CD4-positive, alpha-beta T cell treated with Interleukin-6 at 100 ng/mL for 8 hours (primary cell): ENCODE results near the gene HSDL2.
A peak's percentile ranks its signal among the peaks of the same experiment; 100 is the strongest.
"Not testable (repeated sequence)": the region's sequence is repeated elsewhere in the genome, so short reads cannot be mapped to it uniquely, and the experiment has no call there.

Experiments
- DNase-seq: peaks from one replicate; pipeline ENCODE4 v3.0.0-alpha.2; 2020; ENCODE audit warnings: mixed read lengths, low spot score

HSDL2 gene

GRCh38 chr9:112366591-112366990, 13.3 kb upstream of the HSDL2 start:
- DNase-seq: no peak

GRCh38 chr9:112367465-112367864, 12.4 kb upstream of the HSDL2 start:
- DNase-seq: no peak

GRCh38 chr9:112369817-112370216, 10.1 kb upstream of the HSDL2 start:
- no peak for DNase-seq

GRCh38 chr9:112371060-112371459, 8.8 kb upstream of the HSDL2 start:
- no peak for DNase-seq

- DNase-seq: not testable (repeated sequence)
These were observed 6.2 kb upstream of the HSDL2 start for GRCh38 chr9:112373666-112374065.

GRCh38 chr9:112374232-112374631, 5.7 kb upstream of the HSDL2 start:
- not testable (repeated sequence) for DNase-seq

GRCh38 chr9:112375361-112375760, 4.5 kb upstream of the HSDL2 start:
- no peak for DNase-seq

GRCh38 chr9:112377087-112377486, 2.8 kb upstream of the HSDL2 start:
- DNase-seq: no peak

- DNase-seq: no peak
These were observed 2.1 kb upstream of the HSDL2 start for GRCh38 chr9:112377684-112378327.

GRCh38 chr9:112378328-112379176, 1.4 kb upstream of the HSDL2 start:
- peak; percentile 2 for DNase-seq

- peak; percentile 97 for DNase-seq
These were observed 469 bp upstream of the HSDL2 start for GRCh38 chr9:112379177-112380101.

GRCh38 chr9:112380825-112381221, 915 bp downstream of the HSDL2 start:
- DNase-seq: no peak

- no peak for DNase-seq
These were observed 2.2 kb downstream of the HSDL2 start for GRCh38 chr9:112382066-112382465.

- DNase-seq: no peak
These were observed 2.8 kb downstream of the HSDL2 start for GRCh38 chr9:112382501-112383364.

GRCh38 chr9:112384219-112384618, 4.3 kb downstream of the HSDL2 start:
- DNase-seq: no peak

GRCh38 chr9:112384690-112385089, 4.8 kb downstream of the HSDL2 start:
- no peak for DNase-seq

- DNase-seq: no peak
These were observed 7.2 kb downstream of the HSDL2 start for GRCh38 chr9:112387115-112387514.

- DNase-seq: not testable (repeated sequence)
These were observed 10.0 kb downstream of the HSDL2 start for GRCh38 chr9:112389897-112390296.

- DNase-seq: not testable (repeated sequence)
These were observed 12.1 kb downstream of the HSDL2 start for GRCh38 chr9:112391936-112392560.

GRCh38 chr9:112393146-112393545, 13.2 kb downstream of the HSDL2 start:
- DNase-seq: not testable (repeated sequence)

GRCh38 chr9:112396416-112396815, 16.5 kb downstream of the HSDL2 start:
- DNase-seq: no peak
